HepG2 (cell line): ENCODE results near the gene TAAR1. TPM values are rescaled to one million over a fixed set of nuclear protein-coding genes. Genes with fewer than 3 reads are reported as not detected.
A peak's percentile ranks its signal among the peaks of the same experiment; 100 is the strongest.
"Not testable (repeated sequence)": the region's sequence is repeated elsewhere in the genome, so short reads cannot be mapped to it uniquely, and the experiment has no call there.

Experiments
- ATAC-seq: fragments of 200-7000 bp; cut with Tn5 transposase; 3 replicates; pipeline ENCODE4 v1.9.1; 2020; ENCODE audit warnings: mild to moderate bottlenecking, moderate library complexity
- BruUV-seq: library from RNA; stranded (reverse); fragments of 400-500 nt; replicated peaks from 2 replicates; lab custom pipeline; 2021; lab: Mats Ljungman, UMichigan
- CTCF ChIA-PET: fragments of 300-600 bp; formaldehyde crosslinking; extraction: SDS; loops from one replicate; lab custom pipeline; 2021; ENCODE audit warnings: low total read pairs, inconsistent platforms, low intra/inter-chr PET ratio; lab: Yijun Ruan, JAX
- POLR2A ChIA-PET: fragments of 350-600 bp; sonication (Branson Sonifier 250); formaldehyde crosslinking; loops from one replicate; lab custom pipeline; 2020; ENCODE audit warnings: antibody characterized with exemption, inconsistent platforms; lab: Yijun Ruan, JAX
- DNase-seq: peaks from one replicate; pipeline ENCODE4 v3.0.0-alpha.2; 2015; ENCODE audit warnings: low spot score
- FAIRE-seq: peaks from 3 replicates; lab custom pipeline; 2011; peaks lifted over from hg19 to GRCh38; lab: Jason Lieb, UNC
- H2AFZ ChIP-seq: one replicate; pipeline ENCODE4 v1.6.1; 2011; ENCODE audit warnings: low read length, inconsistent platforms
- H3K27ac ChIP-seq: fragments of 300-600 bp; 3 replicates; pipeline ENCODE4 v1.8.0; 2011; ENCODE audit warnings: mixed run types, mild to moderate bottlenecking, mixed read lengths, low read length, inconsistent platforms; ENCODE audit not compliant: insufficient read depth; ENCODE audit errors: extremely low read length
- H3K27me3 ChIP-seq, 2 experiments: fragments of 200-600 bp in 1 of 2; 2 replicates in 1 of 2; 3 replicates in 1 of 2; pipeline versions ENCODE4 v1.6.0 to v1.8.0; 2011; ENCODE audit warnings: low read length in 2 of 2, mild to moderate bottlenecking in 2 of 2, moderate library complexity in 2 of 2, inconsistent platforms in 1 of 2; ENCODE audit not compliant: insufficient read depth in 2 of 2, control insufficient read depth in 1 of 2
- H3K36me3 ChIP-seq, 2 experiments: fragments of 200-600 bp in 1 of 2; replicated peaks in 1 of 2; 2 replicates in 1 of 2; 3 replicates in 1 of 2; pipeline versions ENCODE4 v1.5.1 to v1.8.0; 2011; ENCODE audit warnings: low read length in 2 of 2, inconsistent platforms in 1 of 2; ENCODE audit not compliant: insufficient read depth in 2 of 2, control insufficient read depth in 1 of 2
- H3K4me1 ChIP-seq: 2 replicates; pipeline ENCODE4 v1.5.1; 2012; ENCODE audit warnings: low read length, inconsistent platforms; ENCODE audit not compliant: insufficient read depth
- H3K4me2 ChIP-seq: 2 replicates; pipeline ENCODE4 v1.6.0; 2011; ENCODE audit warnings: low read depth, low read length, inconsistent platforms
- H3K4me3 ChIP-seq, 3 experiments: fragments of 200-600 bp in 1 of 3; sonication (generic), shearing (Covaris generic) in 1 of 3; replicated peaks in 1 of 3; 2 replicates each; pipeline ENCODE4 v1.5.1; 2011 to 2016; ENCODE audit warnings: low read length in 3 of 3, inconsistent platforms in 2 of 3, low read depth in 2 of 3, mild to moderate bottlenecking in 2 of 3, control low read depth in 1 of 3, mixed read lengths in 1 of 3; ENCODE audit not compliant: insufficient read depth in 1 of 3
- H3K79me2 ChIP-seq: one replicate; pipeline ENCODE4 v1.6.1; 2011; ENCODE audit warnings: low read length, inconsistent platforms; ENCODE audit not compliant: insufficient read depth
- H3K9ac ChIP-seq: 2 replicates; pipeline ENCODE4 v1.6.0; 2011; ENCODE audit warnings: mild to moderate bottlenecking, low read depth, low read length, inconsistent platforms; ENCODE audit not compliant: insufficient read depth
- H3K9me3 ChIP-seq: 2 replicates; pipeline ENCODE4 v1.5.1; 2012; ENCODE audit warnings: mild to moderate bottlenecking, low read length
- H4K20me1 ChIP-seq: 2 replicates; pipeline ENCODE4 v1.6.0; 2011; ENCODE audit warnings: inconsistent platforms, mild to moderate bottlenecking, low read length, moderate library complexity; ENCODE audit not compliant: insufficient read depth
- FOXA3 ChIP-seq: IDR thresholded peaks from 2 replicates; pipeline ENCODE4 v1.6.1; 2016; ENCODE audit warnings: missing genetic modification reagents, missing compliant biosample characterization
- GATAD2A ChIP-seq: IDR thresholded peaks from 2 replicates; pipeline ENCODE4 v1.6.1; 2016
- POGZ ChIP-seq: sonication (generic); formaldehyde crosslinking; IDR thresholded peaks from 2 replicates; pipeline ENCODE4 v1.4.0; 2020; ENCODE audit warnings: mild to moderate bottlenecking, missing genetic modification reagents
- ZNF292 ChIP-seq: sonication (generic); formaldehyde crosslinking; IDR thresholded peaks from 2 replicates; pipeline ENCODE4 v1.8.1; 2022; ENCODE audit warnings: mild to moderate bottlenecking, low read depth, missing genetic modification reagents, borderline replicate concordance
- ZNF317 ChIP-seq: sonication (generic); formaldehyde crosslinking; IDR thresholded peaks from 2 replicates; pipeline ENCODE4 v1.5.0; 2020; ENCODE audit warnings: mild to moderate bottlenecking, missing genetic modification reagents
- ZNF510 ChIP-seq: sonication (generic); formaldehyde crosslinking; IDR thresholded peaks from 2 replicates; pipeline ENCODE4 v1.4.0; 2020; ENCODE audit warnings: low read depth, mild to moderate bottlenecking, missing genetic modification reagents
- ZNF574 ChIP-seq: sonication (generic); formaldehyde crosslinking; IDR thresholded peaks from 2 replicates; pipeline ENCODE4 v1.4.0; 2020; ENCODE audit warnings: missing genetic modification reagents
- ZNF776 ChIP-seq: sonication (generic); formaldehyde crosslinking; IDR thresholded peaks from 2 replicates; pipeline ENCODE4 v1.4.0; 2020; ENCODE audit warnings: mild to moderate bottlenecking, missing genetic modification reagents
- ZNF782 ChIP-seq: sonication (generic); formaldehyde crosslinking; IDR thresholded peaks from 2 replicates; pipeline ENCODE4 v1.4.0; 2020; ENCODE audit warnings: missing genetic modification reagents, mild to moderate bottlenecking, borderline replicate concordance
- ZNF790 ChIP-seq: sonication (generic); formaldehyde crosslinking; IDR thresholded peaks from 2 replicates; pipeline ENCODE4 v1.8.0; 2022; ENCODE audit warnings: missing genetic modification reagents, mild to moderate bottlenecking, borderline replicate concordance
- WGBS: methylation state at CpG from one replicate; pipeline ENCODE4 v1.1.6; 2017; ENCODE audit warnings: low lambda C conversion rate; 5-methylcytosine and 5-hydroxymethylcytosine counted together
- in situ Hi-C: cut with HindIII; loops from 2 replicates; pipeline ENCODE4 v1.10.0; 2017; ENCODE audit warnings: low pct_unique_long_range_greater_than_20kb; ENCODE audit not compliant: extremely low pct_ligation_motif_present
- intact Hi-C: fragments of 100-400 bp; cut with micrococcal nuclease; formaldehyde crosslinking; loops from one replicate; pipeline ENCODE4 v1.10.0; 2022; ENCODE audit not compliant: unreplicated experiment
- polyA plus RNA-seq, 8 experiments: library from polyadenylated mRNA; depleted of rRNA in 3 of 8; stranded (reverse) in 7 of 8; unstranded in 1 of 8; fragments of >200 nt; fragmentation: Illumina TruSeq in 4 of 8; extraction: Trizol in 4 of 8; gene quantifications; 2 replicates each; pipeline versions ENCODE4 v1.2.1 to v1.2.3, GENCODE V29; 2011 to 2016; ENCODE audit warnings: low read depth in 4 of 8, missing spikeins in 1 of 8, mixed read lengths in 1 of 8; ENCODE audit not compliant: insufficient read depth in 1 of 8
- total RNA-seq, 5 experiments: library from RNA; depleted of rRNA; stranded (reverse); fragments of >200 nt; fragmentation: Illumina TruSeq; extraction: Trizol; gene quantifications; 2 replicates each; pipeline ENCODE4 v1.2.3, GENCODE V29; 2016; ENCODE audit warnings: low read depth in 1 of 5

The TAAR1 gene
- total and polyA plus RNA-seq, 2 of the 13 experiments (the other 11 are each of a cell fraction or from before 2014, with no cell fraction given) = not detected

- CTCF ChIA-PET, H3K36me3 ChIP-seq, DNase-seq, BruUV-seq, H3K79me2 ChIP-seq, in situ Hi-C loops, H4K20me1 ChIP-seq, H3K27me3 ChIP-seq, H2AFZ ChIP-seq, H3K27ac ChIP-seq, intact Hi-C loops, H3K9me3 ChIP-seq, H3K9ac ChIP-seq, FAIRE-seq: not testable (repeated sequence)
- Histone ChIP-seq H3K4me1 (peaks cover 20% of the 10 kb centered on the region), H3K4me2 (peak overlapping the region; percentile 76), H3K4me3 (peak overlapping the region in 1 of 3 experiments; percentile 54; a peak in 1 of 6 replicates)
- WGBS = 6% methylated on average over 3 of the region's 3 CpGs
- TF ChIP-seq POGZ (CRISPR knock-in tag) (0 out of 2 replicates have a peak, but pooled peaks have one; percentile 11), ZNF317 (CRISPR knock-in tag) (peak; percentile 47; the same call in 1 of the 2 replicates), ZNF782 (CRISPR knock-in tag) (peak; percentile 24; the same call in 1 of the 2 replicates), ZNF574 (0 out of 2 replicates have a peak, but pooled peaks have one; percentile 7), FOXA3 (CRISPR knock-in tag) (0 out of 2 replicates have a peak, but pooled peaks have one; percentile 4), ZNF790 (0 out of 2 replicates have a peak, but pooled peaks have one; percentile 15), ZNF776 (CRISPR knock-in tag) (0 out of 2 replicates have a peak, but pooled peaks have one; percentile 34), ZNF510 (0 out of 2 replicates have a peak, but pooled peaks have one; percentile 39), GATAD2A (0 out of 2 replicates have a peak, but pooled peaks have one; percentile 8), ZNF292 (CRISPR knock-in tag) (0 out of 2 replicates have a peak, but pooled peaks have one; percentile 48)
- POLR2A ChIA-PET = interaction anchor here (1.1 kb wide), 1 partner anchor 179 kb away, joined by 4 read pairs; the partner anchor contains the start of gene RPS12
- peak; percentile 95 for ATAC-seq
Observed at GRCh38 chr6:132635288-132635687, 23.7 kb downstream of the TAAR1 start.
